ENCODE measurements around the gene SCLY. TPM values are rescaled to one million over a fixed set of nuclear protein-coding genes. Genes with fewer than 3 reads are reported as not detected.
"Not testable (repeated sequence)": the region's sequence is repeated elsewhere in the genome, so short reads cannot be mapped to it uniquely, and the experiment has no call there.

Gene SCLY
- total RNA-seq, 1 donor from 2014 or later: 21.6 TPM

DNA sequence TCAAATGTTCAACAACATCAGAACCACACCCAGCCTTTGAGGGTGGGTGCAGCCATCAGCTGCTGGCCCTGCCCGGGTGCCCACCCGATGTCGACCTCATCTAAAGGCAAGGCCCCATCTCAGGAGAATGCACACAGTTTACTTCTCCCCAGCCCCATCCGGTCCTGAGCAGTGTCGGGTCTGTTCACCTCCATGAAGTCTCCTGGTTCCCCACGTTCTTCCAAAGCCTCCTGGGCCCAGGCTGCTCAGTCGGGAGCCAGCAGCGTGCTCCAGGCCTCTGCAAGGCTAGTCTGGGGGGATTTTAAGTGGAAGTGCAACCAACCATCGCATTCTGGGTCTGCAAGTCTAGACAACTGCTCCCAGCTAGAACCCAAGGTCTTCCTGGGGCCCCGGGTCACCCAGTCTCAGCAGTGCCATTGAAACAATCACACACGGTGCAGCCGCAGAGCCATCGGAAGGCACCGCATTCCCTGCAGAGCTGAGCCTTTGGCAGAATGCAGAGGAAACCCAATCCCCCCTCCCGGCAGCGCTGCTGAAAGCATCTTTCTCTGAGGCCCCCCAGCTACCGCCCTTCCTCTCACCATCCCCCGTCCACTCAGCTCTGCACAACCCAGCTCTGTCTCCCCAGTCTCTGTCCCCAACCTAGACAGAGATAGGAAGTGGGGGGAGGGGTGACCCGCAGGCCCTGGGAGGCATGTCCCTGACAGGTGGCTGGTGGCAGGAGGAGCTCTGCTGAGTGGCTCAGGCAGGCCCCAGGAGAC is 47.8 kb downstream of the SCLY start:
- DNase-seq (ENCODE audit: low spot score): no peak

DNA sequence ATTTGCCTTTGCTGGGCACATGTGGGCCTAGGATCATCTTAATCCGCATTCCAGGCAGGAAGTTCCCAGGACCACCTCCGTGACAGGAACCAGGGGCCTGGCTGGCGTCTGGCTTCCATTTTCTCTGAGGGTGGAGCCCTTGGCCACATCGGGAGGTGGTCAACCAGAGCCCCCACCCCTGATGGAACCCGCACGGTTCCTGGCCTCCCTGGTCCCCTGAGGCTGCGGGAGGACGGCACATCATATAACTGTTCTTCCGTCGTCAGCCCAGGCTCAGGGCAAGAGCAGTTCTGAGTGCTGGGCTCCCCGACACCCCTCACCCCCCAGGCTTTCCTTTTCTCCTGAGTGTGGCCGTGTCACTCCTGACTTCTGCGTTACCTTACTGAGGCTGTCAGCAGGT is 52.8 kb downstream of the SCLY start:
- no peak for DNase-seq (ENCODE audit: low spot score)

DNA sequence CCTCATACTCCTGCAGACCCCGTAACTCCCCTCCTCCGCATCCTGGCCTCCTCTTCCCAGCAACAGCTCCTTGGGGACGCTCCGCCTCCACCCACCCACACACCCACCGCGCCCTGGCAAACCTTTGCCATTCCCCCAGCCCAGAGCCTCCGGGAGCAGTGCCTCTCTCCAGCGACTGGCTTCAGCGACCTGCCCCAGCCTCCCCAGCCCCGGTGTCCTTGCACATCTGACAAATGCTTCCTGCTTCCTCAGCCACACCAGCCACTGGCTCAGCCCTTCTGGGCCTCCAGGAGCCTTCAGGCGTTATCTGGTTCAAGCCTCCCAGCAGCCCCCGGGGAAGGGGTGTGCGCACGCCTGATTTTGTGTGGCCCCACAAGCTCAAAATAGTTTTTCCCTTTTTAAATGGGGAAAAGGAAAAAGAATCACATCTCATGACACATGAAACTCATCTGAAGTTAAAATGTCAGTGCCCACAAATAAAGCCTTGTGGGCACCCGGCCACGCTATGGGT is 53.6 kb downstream of the SCLY start:
- DNase-seq (ENCODE audit: low spot score): no peak

DNA sequence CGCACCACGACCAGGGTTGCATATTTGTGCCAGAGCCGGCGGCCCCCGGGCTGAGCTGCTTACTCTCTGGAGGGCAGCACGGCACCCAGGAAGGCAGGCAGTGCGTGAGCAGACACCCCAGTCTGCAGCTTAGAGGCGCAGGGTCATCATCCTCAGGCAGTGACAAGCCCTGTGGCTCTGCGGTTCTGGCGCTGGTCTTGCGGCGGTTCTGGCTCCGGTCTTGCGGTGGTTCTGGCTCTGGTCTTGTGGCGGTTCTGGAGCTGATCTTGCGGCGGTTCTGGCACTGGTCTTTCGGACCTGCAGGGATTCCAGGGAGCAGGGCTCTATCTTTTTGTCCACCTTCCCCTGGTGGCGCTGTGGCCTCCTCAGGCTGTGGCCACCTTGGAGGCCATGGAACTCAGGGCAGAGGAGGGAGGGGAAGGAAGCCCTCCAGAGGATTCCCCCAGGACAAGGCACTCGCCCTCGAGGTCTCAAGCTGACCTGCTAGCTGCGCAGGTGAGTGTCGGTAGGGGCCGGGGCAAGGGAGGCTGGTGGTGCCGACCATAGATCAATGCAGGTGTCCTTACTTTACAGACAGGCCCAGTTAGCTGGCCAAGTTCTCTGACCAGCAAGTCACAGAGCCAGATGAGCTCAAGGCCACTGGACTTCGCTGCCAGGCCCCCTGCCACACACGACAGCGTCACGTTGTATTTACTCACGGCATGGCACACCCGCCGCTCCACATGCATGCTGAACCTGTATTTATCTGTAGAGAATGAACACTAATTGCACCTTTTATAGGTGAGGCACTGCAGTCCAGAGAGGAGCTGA is 54.3 kb downstream of the SCLY start:
- DNase-seq (ENCODE audit: low spot score): no peak

DNA sequence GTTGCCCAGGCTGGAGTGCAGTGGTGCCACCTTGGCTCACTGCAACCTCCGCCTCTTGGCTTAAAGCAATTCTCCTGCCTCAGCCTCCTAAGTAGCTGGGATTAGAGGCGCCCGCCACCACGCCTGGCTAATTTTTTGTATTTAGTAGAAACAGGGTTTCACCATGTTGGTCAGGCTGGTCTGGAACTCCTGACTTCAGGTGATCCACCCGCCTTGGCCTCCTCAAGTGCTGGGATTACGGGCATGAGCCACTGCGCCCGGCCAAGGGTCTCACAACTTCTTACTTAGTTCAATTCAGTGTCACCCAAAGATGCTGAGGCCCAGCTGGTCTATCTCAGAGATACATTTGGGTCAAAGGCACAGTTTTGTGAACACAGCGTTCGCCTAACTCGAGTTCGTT is 54.9 kb downstream of the SCLY start:
- not testable (repeated sequence) for DNase-seq (ENCODE audit: low spot score)

DNA sequence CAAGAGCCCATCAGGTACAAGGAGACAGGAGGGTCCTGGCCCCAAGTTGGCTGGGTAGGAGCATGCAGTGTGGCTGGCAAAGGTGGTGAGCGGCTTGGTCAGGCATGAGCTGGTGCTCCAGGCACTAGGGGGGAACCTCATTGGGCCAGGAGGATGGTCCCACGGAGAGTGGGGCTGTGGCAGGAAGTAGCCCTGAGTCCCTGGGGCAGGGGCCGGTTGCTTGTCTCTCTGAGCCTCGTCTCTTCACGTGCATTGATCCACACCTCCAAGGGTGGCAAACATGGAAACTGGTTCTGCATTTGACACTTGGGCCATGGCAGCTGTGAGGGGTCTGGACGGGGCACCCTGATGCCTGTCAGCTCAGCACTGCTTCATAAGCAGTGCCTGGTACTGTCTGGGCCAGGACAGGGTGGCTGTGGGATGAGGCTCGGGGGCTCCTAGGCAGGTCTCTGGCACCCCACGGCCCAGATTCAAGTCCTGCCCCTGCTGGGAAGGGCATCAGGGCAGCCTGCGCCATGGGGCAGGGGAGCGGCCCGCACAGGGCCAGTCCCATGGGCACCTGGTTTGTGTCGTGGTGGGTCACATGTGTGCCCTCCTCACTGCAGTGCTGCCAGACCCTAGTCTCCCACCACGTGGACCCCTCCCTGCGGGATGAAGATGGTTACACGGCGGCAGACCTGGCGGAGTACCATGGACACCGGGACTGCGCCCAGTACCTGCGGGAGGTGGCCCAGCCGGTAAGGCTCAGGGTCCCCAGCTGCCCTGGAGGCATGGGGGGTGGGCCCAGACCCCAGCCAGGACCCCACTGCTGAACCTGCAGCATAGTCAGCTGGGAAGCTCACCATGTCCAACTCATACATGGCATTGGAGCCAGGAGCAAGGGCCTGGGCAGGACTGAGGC is 55.7 kb downstream of the SCLY start:
- no peak for DNase-seq (ENCODE audit: low spot score)

DNA sequence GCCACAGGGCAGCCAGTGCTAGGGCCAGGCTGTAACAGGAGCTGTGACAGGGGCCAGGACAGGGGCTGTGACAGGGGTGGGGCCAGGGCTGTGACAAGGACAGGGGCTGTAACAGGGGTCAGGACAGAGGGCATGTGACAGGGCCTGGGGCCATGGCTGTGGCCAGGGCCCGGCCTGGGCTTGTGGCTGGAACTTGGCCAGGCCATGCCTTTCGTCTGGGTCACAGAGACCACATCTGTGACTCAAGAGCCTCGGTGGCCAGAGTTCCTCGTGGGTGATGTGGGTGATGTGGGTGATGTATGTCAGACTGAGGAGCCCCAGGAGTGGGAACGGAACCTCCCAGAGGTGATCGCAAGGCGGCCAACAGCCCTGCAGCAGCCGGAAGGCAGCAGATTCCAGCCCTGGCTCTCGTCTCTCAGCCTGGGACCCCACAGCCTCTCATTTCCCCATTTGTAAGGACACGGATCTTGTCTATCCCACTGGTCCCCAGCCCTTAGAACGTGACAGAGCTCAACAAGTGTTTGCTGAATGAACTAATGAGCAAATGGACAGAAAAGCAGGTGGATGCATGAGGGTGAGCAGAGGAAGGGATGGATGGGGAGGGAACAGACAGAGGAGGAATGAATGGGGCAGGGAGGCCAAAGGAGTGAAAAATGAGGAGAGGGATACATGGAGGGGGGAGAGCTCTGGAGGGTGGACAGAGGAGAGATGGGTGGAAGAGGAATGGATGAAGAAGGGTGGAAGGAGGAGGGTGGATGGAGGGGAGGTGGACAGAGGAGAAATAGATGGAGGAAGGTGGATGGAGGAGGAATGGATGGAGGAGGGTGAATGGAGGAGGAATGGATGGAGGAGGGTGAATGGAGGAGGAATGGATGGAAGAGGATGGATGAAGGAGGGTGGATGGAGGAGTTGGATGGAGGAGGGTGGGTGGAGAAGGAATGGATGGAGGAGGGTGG is 56.7 kb downstream of the SCLY start:
- DNase-seq (ENCODE audit: low spot score): no peak

DNA sequence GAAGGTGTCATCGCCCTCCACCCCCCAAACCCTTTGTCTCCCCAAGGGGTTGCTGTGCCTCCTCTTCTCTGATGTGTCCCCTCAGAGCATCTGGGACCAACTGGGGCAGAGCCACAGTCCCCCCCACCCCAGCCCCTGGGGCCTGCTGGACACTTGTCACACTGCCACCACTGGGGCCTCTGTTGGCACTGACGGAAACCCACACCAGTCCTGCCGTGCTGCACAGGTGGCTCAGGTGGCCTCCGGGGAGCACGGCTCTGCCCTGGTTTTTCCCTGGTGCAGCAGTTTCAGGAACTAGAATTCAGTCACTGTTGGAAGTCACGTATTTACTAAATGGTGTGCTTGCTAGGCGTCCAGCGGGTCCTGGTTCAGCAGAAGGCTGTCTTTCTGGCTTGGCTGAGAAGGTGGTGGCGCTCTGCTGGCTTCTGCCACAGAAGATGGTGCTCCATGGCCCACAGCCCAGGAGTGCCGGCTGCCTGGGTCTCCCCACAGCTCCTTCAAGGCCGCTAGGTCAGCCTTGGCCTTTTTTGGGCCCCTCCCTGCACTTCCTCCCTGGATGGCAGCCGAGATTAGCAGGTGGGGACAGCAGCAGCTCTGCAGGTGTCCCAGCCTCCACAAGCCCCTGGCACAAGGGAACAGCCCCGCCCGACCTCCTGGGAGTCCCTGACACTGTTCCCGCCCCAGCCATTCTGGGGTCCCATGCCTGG is 59.1 kb downstream of the SCLY start:
- no peak for DNase-seq (ENCODE audit: low spot score)

DNA sequence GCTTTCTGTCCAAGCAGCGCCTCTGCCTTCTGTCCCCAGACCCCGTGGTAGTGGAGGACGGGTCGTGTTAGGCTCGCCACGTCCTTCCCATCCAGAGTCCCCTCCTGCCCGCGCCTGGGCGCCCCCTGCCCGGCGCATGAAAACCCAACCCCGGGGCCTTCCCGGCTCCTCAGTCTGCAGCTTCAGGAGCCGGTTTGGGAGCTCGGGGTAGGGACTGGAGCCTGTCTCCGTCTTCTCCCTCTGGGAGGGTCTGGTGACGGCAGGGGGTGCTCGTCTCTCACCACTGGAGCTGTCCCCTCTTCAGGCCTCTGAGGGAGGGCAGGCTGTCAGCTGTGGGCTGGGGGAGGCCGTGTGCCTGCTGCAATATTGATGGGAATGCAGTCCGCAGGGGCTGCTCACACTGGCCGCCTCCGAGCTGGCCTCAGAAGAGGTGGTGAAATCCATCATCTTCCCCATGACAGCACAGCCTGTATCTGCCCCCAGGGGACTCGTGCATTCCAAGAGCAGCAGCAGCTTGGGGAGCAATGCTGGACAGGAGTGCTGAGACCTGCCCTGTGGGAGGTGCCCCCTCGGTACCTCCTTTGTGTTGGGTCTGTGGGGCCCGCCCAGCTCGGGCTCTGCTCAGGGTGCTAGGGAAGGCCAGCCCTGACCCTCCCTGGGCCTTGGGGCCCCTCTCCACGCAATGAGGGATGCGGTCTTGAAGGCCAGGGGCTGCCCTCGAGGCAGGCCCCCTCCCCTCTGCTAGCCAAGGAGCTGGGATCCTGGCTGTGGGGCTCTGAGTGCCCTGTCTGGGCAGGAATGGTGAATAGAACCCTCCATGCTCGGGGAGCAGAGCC is 59.9 kb downstream of the SCLY start:
- DNase-seq (ENCODE audit: low spot score): no peak

DNA sequence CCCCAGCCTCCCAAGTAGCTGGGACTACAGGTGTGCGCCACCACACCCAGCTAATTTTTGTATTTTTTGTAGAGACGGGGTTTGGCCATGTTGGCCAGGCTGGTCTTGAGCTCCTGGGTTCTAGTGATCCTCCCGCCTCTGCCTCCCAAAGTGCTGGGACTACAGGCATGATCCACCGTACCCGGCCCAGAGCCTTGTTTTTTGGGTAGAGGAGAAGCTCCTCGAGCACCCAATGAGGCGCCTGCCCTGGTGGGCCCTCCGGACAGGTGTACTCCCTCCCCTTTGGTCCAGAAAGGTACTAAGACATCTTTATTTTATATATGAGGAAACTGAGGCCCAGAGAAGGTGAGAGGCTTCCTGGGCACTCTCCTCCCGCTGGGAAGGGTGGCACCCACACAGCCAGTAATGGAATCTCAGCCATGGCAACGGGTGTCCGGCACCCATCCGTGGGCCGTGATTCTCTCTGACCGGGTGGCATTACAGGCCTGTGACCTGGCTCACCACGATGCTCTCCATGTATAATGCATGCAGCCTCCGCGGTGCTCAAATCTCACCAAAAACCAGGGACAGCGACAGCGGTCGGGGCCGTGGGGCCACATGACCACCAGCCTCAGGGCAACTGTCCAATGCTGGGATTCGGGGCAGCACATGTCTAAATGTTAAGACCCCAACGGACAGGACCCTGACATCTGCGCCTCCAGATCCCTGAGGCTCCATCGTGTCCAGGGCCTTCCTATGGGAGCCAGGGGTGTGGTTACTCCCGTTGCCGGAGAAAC is 60.9 kb downstream of the SCLY start:
- DNase-seq (ENCODE audit: low spot score): no peak

DNA sequence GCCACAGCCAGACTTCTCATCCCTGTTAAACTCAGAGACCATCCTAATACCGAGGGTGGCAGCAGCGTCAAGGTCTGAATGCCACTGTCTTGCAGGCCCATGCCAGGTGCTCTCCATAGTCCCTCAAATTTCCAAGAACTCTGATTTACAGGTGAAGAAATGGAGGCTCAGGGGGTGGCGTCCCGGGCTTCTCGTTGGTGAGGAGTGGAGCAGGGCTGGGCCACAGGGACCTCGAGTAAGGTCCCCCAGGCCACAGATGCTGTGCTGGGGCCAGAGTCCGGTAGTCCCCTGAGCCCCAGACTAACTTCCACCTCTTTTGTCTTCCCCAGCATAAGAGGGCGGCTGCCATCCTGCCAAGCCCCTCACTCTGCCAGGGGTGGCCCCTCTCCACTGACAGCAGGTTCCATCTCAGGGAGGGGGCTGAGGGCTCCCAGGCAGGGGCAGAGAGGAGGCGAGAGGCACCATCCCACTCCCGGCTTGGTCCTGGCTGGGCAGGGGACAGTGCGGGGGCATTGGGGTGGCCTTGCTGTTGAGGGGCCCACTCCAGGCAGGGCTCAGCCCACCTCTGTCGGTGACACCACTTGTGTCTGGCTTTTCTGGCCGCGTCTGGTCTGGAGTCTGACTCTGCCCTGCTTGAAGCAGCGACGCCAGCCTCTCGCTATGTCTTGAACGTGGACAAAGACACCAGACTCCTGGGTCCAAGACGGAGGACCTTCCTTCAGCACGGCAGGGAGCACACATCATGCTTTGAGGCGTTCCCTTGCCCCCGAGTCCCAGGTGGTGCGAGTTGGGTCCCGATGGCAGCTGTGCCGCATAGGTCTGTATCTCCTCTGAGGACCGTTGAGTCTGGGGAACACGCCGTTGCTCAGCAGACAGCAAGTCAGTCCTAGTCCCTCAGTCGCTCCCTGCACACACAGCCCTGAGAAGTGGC is 61.8 kb downstream of the SCLY start:
- no peak for DNase-seq (ENCODE audit: low spot score)

DNA sequence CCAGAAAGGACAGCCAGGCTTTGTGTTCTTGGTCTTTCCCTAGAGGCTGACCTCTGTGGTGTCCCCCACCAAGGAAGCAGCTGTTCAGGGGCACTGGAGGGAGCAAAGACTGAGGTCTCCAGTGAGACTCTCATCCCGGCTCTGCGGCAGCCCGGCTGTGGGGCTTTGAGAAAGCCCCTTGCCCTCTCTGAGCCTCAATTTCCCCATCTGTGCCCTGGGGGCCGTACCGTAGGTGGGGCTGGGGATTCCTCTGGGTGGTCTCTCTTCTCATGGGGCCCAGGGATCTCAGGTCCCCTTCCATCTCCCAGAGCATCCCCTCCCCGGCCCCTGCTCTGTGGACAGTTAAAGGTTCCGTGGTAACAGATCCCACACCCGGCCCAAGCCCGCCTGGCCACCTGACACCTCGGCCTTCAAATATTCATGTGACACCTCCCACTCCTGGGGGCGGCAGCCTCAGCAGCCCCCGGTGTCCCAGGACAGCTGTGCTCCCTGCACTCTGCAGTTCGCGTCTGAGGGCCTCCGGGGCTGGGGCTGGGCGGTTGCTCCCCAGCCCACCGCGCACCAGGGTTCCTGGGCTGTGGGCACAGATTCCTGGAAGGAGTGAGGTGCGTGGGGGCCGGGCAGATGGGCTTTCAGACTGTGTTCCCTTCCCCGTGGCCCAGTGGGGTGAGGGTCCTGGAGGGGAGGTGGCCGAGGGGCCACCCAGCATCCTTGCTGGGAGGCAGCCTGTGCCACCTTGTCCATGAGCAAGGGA is 62.6 kb downstream of the SCLY start:
- DNase-seq (ENCODE audit: low spot score): no peak

DNA sequence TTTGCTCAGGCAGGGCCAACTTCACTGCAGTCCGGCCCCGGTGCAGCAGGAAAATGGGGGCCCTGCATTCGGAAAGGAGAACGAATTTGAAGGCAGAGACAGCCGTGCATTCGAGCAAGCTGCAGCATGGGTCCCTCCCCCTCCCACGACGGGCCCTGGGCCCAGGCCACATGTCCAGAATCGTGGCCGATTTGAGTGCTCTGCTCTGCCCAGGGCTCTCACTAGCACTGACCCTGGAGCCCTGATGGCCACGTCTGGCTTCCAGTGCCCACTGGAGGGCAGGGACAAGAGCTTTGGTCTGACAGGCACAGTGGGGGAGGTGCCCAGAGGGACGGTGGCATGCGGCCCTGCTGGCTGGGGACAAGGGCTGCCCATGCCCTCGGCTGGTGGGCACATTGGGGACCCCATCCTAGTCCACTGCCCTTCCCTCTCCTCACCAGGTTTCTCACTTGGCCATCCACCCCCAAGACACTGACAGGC is 63.2 kb downstream of the SCLY start:
- no peak for DNase-seq (ENCODE audit: low spot score)

DNA sequence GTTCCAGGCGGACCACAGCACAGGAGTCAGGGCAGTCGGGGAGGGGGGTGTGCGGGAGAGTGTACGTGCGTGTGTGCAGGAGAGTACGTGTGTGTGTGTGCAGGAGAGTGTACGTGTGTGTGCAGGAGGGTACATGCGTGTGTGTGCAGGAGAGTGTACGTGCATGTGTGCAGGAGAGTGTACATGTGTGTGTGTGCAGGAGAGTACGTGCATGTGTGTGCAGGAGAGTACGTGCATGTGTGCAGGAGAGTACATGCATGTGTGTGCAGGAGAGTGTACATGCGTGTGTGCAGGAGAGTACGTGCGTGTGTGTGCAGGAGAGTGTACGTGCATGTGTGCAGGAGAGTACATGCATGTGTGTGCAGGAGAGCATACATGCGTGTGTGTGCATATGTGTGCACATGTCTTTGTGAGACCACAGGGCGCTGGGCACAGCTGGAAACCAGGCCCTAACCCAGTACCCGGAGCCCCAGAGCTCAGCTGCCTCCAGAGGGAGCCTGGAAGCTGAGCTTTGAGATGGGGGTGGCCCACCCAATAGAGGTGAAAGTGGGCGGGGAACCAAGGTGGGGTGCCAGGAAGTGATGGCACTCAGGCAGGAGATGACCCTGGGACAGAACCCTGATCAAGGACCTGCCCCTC is 63.8 kb downstream of the SCLY start:
- no peak for DNase-seq (ENCODE audit: low spot score)

DNA sequence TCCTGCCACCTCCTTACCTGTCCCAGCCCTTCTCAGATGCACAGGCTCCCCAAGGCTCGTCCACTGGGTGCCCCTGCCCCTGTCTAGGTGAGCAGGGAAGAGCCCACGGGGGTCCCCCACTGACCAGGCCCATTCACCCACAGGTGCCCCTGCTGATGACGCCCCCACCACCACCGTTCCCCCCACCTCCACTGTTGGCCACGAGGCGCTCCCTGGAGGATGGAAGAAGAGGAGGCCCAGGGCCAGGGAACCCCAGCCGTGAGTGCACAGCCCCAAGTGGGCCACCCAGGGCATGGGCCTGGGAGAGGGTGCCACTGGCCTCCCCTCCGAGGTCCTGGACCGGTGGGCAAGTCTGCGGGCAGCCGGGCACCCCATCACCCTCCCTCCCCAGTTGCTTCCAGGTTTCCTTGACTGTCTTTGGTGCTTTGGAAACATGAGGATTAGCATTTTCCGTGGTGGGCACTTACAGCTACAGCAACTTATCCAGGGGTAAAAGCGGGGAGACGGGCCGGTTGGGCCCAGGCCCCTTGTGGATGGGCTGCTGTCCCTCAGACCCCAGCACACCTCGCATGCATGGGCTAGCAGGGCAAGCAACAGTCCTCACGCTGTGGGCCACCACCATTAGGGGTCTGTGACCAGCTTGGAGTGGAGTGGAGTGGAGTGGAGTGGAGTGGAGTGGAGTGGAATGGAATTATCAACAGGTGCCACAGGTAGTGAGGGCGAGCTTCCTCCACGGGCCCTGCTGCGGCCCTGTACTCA is 64.5 kb downstream of the SCLY start:
- DNase-seq (ENCODE audit: low spot score): no peak

Measured in ureter (tissue), 1 donor.